Osteocyte (in vitro differentiated cells): ENCODE measurements around the gene CRAT. TPM values are rescaled to one million over a fixed set of nuclear protein-coding genes. Genes with fewer than 3 reads are reported as not detected.

Experiments
- DNase-seq: peaks from one replicate; pipeline ENCODE4 v3.0.0; 2021; ENCODE audit warnings: mixed read lengths; ENCODE audit not compliant: unreplicated experiment; ENCODE audit errors: extremely low spot score
- H3K27ac Mint-ChIP-seq: one replicate; pipeline ENCODE4 v1.8.0; 2021; ENCODE audit warnings: mild to moderate bottlenecking, mixed read lengths; ENCODE audit not compliant: unreplicated experiment
- H3K27me3 Mint-ChIP-seq: one replicate; pipeline ENCODE4 v1.8.0; 2021; ENCODE audit warnings: mixed read lengths; ENCODE audit not compliant: unreplicated experiment
- H3K36me3 Mint-ChIP-seq: one replicate; pipeline ENCODE4 v1.8.0; 2021; ENCODE audit warnings: mixed read lengths; ENCODE audit not compliant: unreplicated experiment
- H3K4me1 Mint-ChIP-seq: one replicate; pipeline ENCODE4 v1.8.0; 2021; ENCODE audit warnings: mixed read lengths; ENCODE audit not compliant: unreplicated experiment
- H3K4me3 Mint-ChIP-seq: one replicate; pipeline ENCODE4 v1.8.0; 2021; ENCODE audit warnings: mild to moderate bottlenecking, moderate library complexity, mixed read lengths; ENCODE audit not compliant: unreplicated experiment
- H3K9me3 Mint-ChIP-seq: one replicate; pipeline ENCODE4 v1.8.0; 2021; ENCODE audit warnings: mixed read lengths; ENCODE audit not compliant: unreplicated experiment
- CTCF ChIP-seq: fragments of 200-600 bp; sonication (generic); IDR thresholded peaks from 2 replicates; pipeline ENCODE4 v1.5.0; 2021; ENCODE audit warnings: antibody characterized with exemption, mild to moderate bottlenecking, moderate library complexity
- total RNA-seq: library from RNA; stranded (reverse); gene quantifications from 2 replicates; pipeline ENCODE4 v1.2.1, GENCODE V29; 2021

The CRAT gene
- total RNA-seq, 1 donor from 2014 or later: 55.1 TPM

DNA sequence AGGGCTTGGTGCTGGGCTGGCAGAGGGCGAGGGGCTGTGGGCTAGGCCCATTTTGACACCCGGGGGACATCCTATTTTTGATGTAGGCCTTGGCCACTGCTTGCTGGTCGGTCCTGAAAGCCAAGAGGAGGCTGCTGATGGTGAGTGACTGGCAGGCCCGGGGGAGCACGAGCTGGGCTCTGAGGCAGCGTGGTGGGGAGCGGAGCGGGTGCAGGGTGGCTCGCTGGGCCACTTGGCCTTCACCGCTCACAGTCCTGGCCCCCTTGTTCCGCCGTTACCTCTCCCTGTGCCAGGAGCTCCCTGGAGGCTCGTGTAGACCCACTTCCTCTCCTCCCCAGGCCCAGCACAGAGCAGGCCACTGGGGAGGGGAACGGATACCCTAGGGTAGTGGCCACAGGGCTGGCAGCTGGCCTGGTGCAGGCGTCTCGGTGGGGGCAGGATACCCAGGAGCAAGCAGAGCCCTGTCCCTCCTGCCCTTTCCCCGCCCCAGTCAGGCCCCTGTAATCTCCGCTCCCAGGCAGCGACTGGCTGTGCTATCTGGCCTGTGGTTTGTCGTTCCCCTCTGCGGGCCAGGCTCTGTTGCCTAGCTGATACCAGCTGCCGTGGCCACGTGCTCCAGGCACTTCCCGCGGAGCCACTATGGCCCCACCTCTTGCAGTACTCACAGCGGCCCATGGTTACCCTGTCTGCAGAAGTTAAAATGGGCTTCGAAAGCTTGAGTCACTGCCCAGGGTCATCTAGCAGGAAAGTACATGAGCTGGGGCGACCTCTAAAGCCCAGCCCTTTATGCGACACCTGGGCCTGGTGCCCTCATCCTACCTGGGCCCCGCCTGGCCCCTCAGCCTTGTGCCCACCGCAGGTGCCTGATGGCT lies 41.4 kb downstream of the CRAT start:
- Mint-ChIP-seq H3K27ac (no peak overlapping the region), H3K4me3 (no peak overlapping the region)

DNA sequence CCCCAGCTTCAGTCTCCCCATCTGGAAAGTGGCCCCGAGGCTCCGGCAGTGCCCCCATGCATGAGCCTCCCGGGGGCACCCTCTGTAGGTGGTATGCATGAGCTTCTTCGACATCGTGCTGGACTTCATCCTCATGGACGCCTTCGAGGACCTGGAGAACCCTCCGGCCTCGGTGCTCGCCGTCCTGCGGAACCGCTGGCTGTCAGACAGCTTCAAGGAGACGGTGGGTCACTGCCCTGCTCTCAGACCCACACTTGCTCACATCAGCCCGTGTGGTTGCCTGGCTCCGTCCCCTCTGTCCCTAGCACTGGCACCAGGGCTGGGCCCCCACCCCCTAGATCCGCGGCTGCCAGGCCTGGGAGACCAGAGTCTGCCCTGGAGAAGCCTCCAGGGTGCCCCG lies 42.5 kb downstream of the CRAT start:
- no peak for DNase-seq
- H3K4me1 Mint-ChIP-seq: no peaks in the 10 kb centered on the region
- no peak overlapping the region for H3K4me3 Mint-ChIP-seq
- TF ChIP-seq CTCF: no peak
- H3K36me3 Mint-ChIP-seq: peaks cover 16% of the 10 kb centered on the region
- H3K9me3 Mint-ChIP-seq: no peaks in the 10 kb centered on the region
- no peaks in the 10 kb centered on the region for H3K27me3 Mint-ChIP-seq
- no peak overlapping the region for H3K27ac Mint-ChIP-seq

More for the DNA sequence above, 41.4 kb downstream of the CRAT start:
- no peak for DNase-seq
- no peaks in the 10 kb centered on the region for H3K27me3 Mint-ChIP-seq
- no peak for TF ChIP-seq CTCF
- H3K36me3 Mint-ChIP-seq: peaks cover 14% of the 10 kb centered on the region
- H3K9me3 Mint-ChIP-seq: no peaks in the 10 kb centered on the region
- no peaks in the 10 kb centered on the region for H3K4me1 Mint-ChIP-seq

GRCh38 chr9:129064499-129064908 lies 46.1 kb downstream of the CRAT start:
- Mint-ChIP-seq H3K27me3 (no peaks in the 10 kb centered on the region), H3K9me3 (no peaks in the 10 kb centered on the region)
- DNase-seq: no peak

GRCh38 chr9:129063061-129063460 lies 47.5 kb downstream of the CRAT start:
- Mint-ChIP-seq H3K36me3 (peaks cover 13% of the 10 kb centered on the region), H3K9me3 (no peaks in the 10 kb centered on the region), H3K27ac (no peak overlapping the region), H3K4me3 (no peak overlapping the region), H3K27me3 (no peaks in the 10 kb centered on the region), H3K4me1 (no peaks in the 10 kb centered on the region)
- no peak for TF ChIP-seq CTCF
- no peak for DNase-seq

More at GRCh38 chr9:129064499-129064908, 46.1 kb downstream of the CRAT start:
- no peaks in the 10 kb centered on the region for H3K4me1 Mint-ChIP-seq
- H3K4me3 Mint-ChIP-seq: no peak overlapping the region
- H3K27ac Mint-ChIP-seq: no peak overlapping the region
- TF ChIP-seq CTCF: no peak
- H3K36me3 Mint-ChIP-seq: peaks cover 18% of the 10 kb centered on the region

DNA sequence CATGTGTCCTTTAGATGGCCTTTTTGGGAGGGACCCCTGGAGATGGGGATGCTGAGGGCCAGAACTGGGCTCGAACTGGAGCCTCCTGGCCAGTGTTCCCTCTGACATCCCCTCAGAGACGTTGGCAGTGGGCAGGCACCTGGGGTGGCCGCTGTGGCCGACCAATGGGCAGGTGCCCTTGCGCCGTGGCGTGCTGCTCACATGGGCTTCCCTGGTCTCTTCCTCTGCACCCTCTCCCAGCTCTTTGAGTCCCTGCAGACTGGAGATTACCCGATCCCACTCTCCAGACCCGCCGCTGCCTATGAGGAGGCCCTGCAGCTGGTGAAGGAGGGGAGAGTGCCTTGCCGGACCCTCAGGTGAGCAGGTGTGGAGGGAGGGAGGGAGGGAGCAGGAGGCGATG lies 49.6 kb downstream of the CRAT start:
- no peaks in the 10 kb centered on the region for H3K9me3 Mint-ChIP-seq
- H3K27ac Mint-ChIP-seq: no peak overlapping the region
- no peak for TF ChIP-seq CTCF
- no peaks in the 10 kb centered on the region for H3K27me3 Mint-ChIP-seq
- H3K36me3 Mint-ChIP-seq: peaks cover 13% of the 10 kb centered on the region
- DNase-seq: no peak
- no peaks in the 10 kb centered on the region for H3K4me1 Mint-ChIP-seq
- no peak overlapping the region for H3K4me3 Mint-ChIP-seq
